Erythroblast (primary cell): ENCODE measurements around the gene RNF144B.

Experiments used
- GATA1 ChIP-seq: IDR thresholded peaks from 2 replicates; pipeline ENCODE4 v1.6.1; 2011; ENCODE audit warnings: low read depth, mild to moderate bottlenecking, control low read depth, low read length, moderate library complexity
- POLR2A ChIP-seq: IDR thresholded peaks from 2 replicates; pipeline ENCODE4 v1.6.1; 2011; ENCODE audit warnings: mild to moderate bottlenecking, low read length

DNA sequence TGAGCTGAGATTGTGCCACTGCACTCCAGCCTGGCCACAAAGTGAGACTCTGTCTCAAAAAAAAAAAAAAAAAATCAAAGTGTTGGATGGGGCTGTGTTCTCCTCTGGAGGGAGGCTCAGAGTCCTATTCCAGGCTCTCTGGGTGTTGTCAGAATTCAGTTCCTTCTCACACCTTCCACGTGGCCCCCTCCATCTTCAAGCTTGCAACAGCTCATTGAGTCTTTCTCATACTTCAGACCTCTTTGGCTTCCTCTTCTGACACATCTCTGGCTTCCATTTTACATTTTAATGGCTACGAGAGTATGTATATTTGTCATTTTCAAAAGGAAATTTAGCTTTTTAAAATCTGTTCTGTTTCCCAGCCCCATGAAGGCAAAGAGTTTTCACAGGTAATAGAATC, 85.8 kb downstream of the RNF144B start:
- TF ChIP-seq POLR2A (no peak), GATA1 (no peak)
